Adrenal gland (tissue), 12 donors: Measurements from ENCODE around the gene EFNA5. TPM values are rescaled to one million over a fixed set of nuclear protein-coding genes. Genes with fewer than 3 reads are reported as not detected.
"Not testable (repeated sequence)": the region's sequence is repeated elsewhere in the genome, so short reads cannot be mapped to it uniquely, and the experiment has no call there.

ENCODE experiments used
- DNase-seq, 7 donors: peaks; one replicate each; pipeline ENCODE4 v3.0.0-alpha.2; 2019 to 2020
- H3K27ac ChIP-seq, 5 donors: fragments of 200-600 bp; sonication (generic) in 4 of 5; 1 replicate in 3 of 5; 2 replicates in 2 of 5; pipeline versions ENCODE4 v1.5.1 to v1.8.0; 2016 to 2020; ENCODE audit warnings: mild to moderate bottlenecking in 1 of 5
- H3K27me3 ChIP-seq: fragments of 200-600 bp; 2 replicates; pipeline ENCODE4 v1.8.0; 2021
- H3K36me3 ChIP-seq, 2 donors: fragments of 200-600 bp; replicated peaks in 1 of 2; 1 replicate in 1 of 2; 2 replicates in 1 of 2; pipeline versions ENCODE4 v1.5.1 to v1.8.0; 2018 to 2022
- H3K4me1 ChIP-seq, 2 donors: fragments of 200-600 bp; replicated peaks in 1 of 2; 1 replicate in 1 of 2; 2 replicates in 1 of 2; pipeline versions ENCODE4 v1.5.1 to v1.8.0; 2018 to 2021
- H3K4me3 ChIP-seq, 4 donors: fragments of 200-600 bp; sonication (generic) in 3 of 4; one replicate each; pipeline ENCODE4 v1.5.1; 2016 to 2018
- H3K9me3 ChIP-seq, 3 donors: fragments of 200-600 bp; sonication (generic) in 1 of 3; replicated peaks in 1 of 3; 1 replicate in 2 of 3; 2 replicates in 1 of 3; pipeline versions ENCODE4 v1.5.1 to v1.8.0; 2016 to 2021
- POLR2A ChIP-seq, 2 donors: fragments of 450-650 bp; IDR thresholded peaks; one replicate each; pipeline ENCODE4 v1.6.1; 2017; ENCODE audit warnings: antibody characterized with exemption in 2 of 2, mild to moderate bottlenecking in 2 of 2, moderate library complexity in 1 of 2
- WGBS, 4 donors: extraction: QIAGEN DNeasy Blood & Tissue Kit in 2 of 4; methylation state at CpG; one replicate each; pipeline versions ENCODE4 v1.1.5 to v1.1.7; 2013 to 2017; 5-methylcytosine and 5-hydroxymethylcytosine counted together
- intact Hi-C, 2 donors: fragments of 100-400 bp; cut with DNase I; formaldehyde crosslinking; loops; one replicate each; pipeline versions ENCODE4 v1.14.1 to v1.15.0; 2022 to 2023
- polyA plus RNA-seq, 3 donors: library from polyadenylated mRNA; stranded (reverse); fragments of 200-250 nt in 2 of 3; fragments of 350-450 nt in 1 of 3; fragmentation: Illumina TruSeq in 1 of 3; extraction: RNeasy Lipid Tissue Mini Kit (QIAGEN cat#74804) in 1 of 3; gene quantifications; one replicate each; pipeline ENCODE4 v1.2.3, GENCODE V29; 2013 to 2014
- total RNA-seq, 9 donors: library from RNA; depleted of rRNA in 4 of 9; stranded (reverse); fragments of >200 nt in 4 of 9; fragments of 120-200 nt in 1 of 9; fragmentation: NEBNext Ultra II Directional in 1 of 9; extraction: Animal tissue kit (Norgen Biotek cat#: 25700) in 1 of 9; gene quantifications; one replicate each; pipeline versions ENCODE4 v1.1.0 to v1.2.4, GENCODE V29; 2013 to 2023
- TF ChIP-seq, protein P1 (sequence below), 6 experiments: fragments of 450-650 bp in 4 of 6; fragments of 200-600 bp in 2 of 6; sonication (generic) in 1 of 6; IDR thresholded peaks; 1 replicate in 5 of 6; 2 replicates in 1 of 6; pipeline versions ENCODE4 v1.5.1 to v1.8.0; 2016 to 2021; ENCODE audit warnings: antibody characterized with exemption in 6 of 6, mild to moderate bottlenecking in 2 of 6, moderate library complexity in 1 of 6
- donor health status: healthy with polysubstance abuse.
- donor health status: Bipolar disorder and iron deficiency.
- donor health status: DM: yes; HTN: yes; CAD: no.
- donor health status: DM: no; HTN: no; CAD: no.
- donor health status: DM: no; HTN: no; CAD: no.
- donor health status: DM: yes; HTN: yes; CAD: no.

The EFNA5 gene
- total and polyA plus RNA-seq, 12 donors: 0.06 to 11.8 (median 1.6) TPM

DNA sequence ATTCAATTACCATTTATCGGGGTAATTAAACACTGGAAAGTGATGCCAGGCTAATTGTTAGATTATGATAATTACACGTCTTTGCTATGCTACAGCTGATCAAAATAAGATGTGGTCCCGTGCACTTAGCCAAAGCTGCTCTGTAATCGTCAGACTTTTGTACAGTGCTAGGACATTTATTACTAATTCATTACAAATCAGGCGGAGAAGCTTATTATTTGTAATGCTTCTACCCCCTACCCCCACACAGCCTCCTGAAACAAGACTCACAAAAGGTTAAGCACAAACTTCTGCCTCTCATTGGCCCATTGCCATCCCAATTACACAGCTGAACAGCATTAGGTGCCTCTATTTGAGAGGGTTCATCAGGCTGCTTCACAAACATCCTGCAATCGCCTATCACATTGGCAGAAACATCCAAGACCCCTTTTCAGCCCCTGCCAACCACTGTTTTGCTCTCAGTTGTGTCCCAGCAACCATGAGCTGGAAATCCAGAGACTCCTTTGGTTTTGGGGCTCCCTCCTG, 232.7 kb downstream of the EFNA5 start:
- DNase-seq: no peak
- Histone ChIP-seq H3K4me1 (no peaks in the 10 kb centered on the region), H3K36me3 (no peaks in the 10 kb centered on the region), H3K27me3 (no peaks in the 10 kb centered on the region), H3K4me3 (no peak overlapping the region), H3K27ac (no peak overlapping the region), H3K9me3 (no peaks in the 10 kb centered on the region)
- intact Hi-C loops: no loop called here
- WGBS, 4 donors: 83 to 90% (median 84%) methylated on average over 6 of the region's 6 CpGs
- TF ChIP-seq POLR2A (IDR thresholded peaks at IDR 0.05): no peak
- TF ChIP-seq, protein P1, sequence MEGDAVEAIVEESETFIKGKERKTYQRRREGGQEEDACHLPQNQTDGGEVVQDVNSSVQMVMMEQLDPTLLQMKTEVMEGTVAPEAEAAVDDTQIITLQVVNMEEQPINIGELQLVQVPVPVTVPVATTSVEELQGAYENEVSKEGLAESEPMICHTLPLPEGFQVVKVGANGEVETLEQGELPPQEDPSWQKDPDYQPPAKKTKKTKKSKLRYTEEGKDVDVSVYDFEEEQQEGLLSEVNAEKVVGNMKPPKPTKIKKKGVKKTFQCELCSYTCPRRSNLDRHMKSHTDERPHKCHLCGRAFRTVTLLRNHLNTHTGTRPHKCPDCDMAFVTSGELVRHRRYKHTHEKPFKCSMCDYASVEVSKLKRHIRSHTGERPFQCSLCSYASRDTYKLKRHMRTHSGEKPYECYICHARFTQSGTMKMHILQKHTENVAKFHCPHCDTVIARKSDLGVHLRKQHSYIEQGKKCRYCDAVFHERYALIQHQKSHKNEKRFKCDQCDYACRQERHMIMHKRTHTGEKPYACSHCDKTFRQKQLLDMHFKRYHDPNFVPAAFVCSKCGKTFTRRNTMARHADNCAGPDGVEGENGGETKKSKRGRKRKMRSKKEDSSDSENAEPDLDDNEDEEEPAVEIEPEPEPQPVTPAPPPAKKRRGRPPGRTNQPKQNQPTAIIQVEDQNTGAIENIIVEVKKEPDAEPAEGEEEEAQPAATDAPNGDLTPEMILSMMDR (IDR thresholded peaks at IDR 0.05): no peak

DNA sequence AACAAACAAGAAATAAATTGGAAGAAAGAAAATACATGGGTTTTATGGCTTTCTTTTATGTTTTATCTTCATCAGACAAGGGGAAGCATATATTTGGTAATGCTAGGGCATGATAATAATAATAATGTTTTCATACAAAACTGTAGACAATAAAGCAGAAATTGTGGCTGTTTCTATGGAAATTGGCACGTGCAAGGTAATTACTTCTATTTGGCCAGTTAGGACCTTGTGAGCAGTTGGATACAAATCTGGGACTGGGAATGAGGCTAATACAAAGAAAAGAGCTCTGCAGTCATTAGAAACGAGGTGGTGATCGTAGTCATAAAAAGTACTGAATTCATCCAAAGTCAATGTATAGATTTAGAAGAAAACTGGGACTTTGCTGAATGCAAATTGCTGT, 233.6 kb downstream of the EFNA5 start:
- intact Hi-C loops: no loop called here
- no peak for DNase-seq
- Histone ChIP-seq H3K9me3 (no peaks in the 10 kb centered on the region), H3K27me3 (no peaks in the 10 kb centered on the region), H3K27ac (no peak overlapping the region), H3K4me1 (no peaks in the 10 kb centered on the region), H3K36me3 (no peaks in the 10 kb centered on the region), H3K4me3 (no peak overlapping the region)
- WGBS, 4 donors: 82 to 91% (median 87%) methylated on average over 3 of the region's 3 CpGs
- TF ChIP-seq, protein P1 (IDR thresholded peaks at IDR 0.05): no peak
- no peak for TF ChIP-seq POLR2A (IDR thresholded peaks at IDR 0.05)

DNA sequence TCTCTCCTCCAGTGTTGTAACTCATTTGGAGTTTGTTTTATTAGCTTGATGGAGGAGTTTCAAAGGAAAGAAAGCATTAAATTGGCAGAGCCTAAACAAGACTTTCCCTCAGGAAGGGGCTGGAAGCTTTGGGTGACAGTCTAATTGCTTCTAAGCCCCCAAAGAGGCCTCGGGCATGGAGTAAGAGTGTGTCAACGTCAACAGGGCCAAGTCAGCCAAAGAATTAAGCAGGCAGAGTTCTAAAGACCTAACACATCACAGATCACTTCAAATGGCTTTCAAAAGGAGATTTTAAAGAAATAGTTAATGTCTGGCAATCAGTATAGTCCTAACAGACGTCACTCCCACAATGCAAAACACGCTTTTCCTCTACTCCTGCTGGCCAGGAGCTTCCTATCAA, 234.5 kb downstream of the EFNA5 start:
- TF ChIP-seq POLR2A (IDR thresholded peaks at IDR 0.05): no peak
- TF ChIP-seq, protein P1 (IDR thresholded peaks at IDR 0.05): no peak
- Histone ChIP-seq H3K9me3 (no peaks in the 10 kb centered on the region), H3K4me1 (no peaks in the 10 kb centered on the region), H3K27me3 (no peaks in the 10 kb centered on the region), H3K4me3 (no peak overlapping the region), H3K27ac (no peak overlapping the region), H3K36me3 (no peaks in the 10 kb centered on the region)
- no peak for DNase-seq
- 72 to 79% (median 73%) methylated on average over 4 of the region's 4 CpGs for WGBS, 4 donors
- intact Hi-C loops: no loop called here

DNA sequence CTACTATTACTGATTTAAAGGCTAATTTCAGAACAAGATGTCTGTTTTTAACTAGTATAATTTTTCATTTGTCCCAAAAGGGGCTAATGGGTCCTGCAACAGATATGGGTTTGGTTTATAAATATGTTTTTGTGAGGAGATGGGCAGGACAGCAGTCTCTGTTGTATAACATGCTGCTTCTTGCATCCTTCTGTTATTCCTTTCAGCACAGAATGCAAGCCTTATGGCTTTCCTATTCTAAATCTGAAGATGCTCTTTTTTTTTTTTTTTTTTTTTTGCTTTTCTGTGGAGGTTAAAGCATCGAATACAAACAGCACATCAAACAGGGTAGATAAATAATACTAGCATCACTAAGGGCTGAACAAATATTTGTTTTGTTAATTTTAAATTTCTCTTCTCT, 235.7 kb downstream of the EFNA5 start:
- no peaks in the 10 kb centered on the region for H3K36me3 ChIP-seq
- no peaks in the 10 kb centered on the region for H3K4me1 ChIP-seq
- TF ChIP-seq, protein P1 (IDR thresholded peaks at IDR 0.05): no peak
- no peak for TF ChIP-seq POLR2A (IDR thresholded peaks at IDR 0.05)
- no peak for DNase-seq
- H3K9me3 ChIP-seq: no peaks in the 10 kb centered on the region
- H3K27ac ChIP-seq: no peak overlapping the region
- intact Hi-C loops: no loop called here
- 81 to 87% (median 84%) methylated on average over 1 of the region's 1 CpG for WGBS, 4 donors
- no peaks in the 10 kb centered on the region for H3K27me3 ChIP-seq
- H3K4me3 ChIP-seq: no peak overlapping the region

GRCh38 chr5:107433646-107434045, 237.1 kb downstream of the EFNA5 start:
- H3K27ac ChIP-seq, H3K4me3 ChIP-seq, intact Hi-C loops, H3K36me3 ChIP-seq, DNase-seq, H3K4me1 ChIP-seq, H3K27me3 ChIP-seq, H3K9me3 ChIP-seq: not testable (repeated sequence)
- WGBS, 4 donors: 81 to 95% (median 84%) methylated on average over 1 of the region's 1 CpG
